22Rv1 (cell line): ENCODE data around the gene PRR33.
"Not testable (repeated sequence)": the region's sequence is repeated elsewhere in the genome, so short reads cannot be mapped to it uniquely, and the experiment has no call there.

Experiments
- H3K27ac ChIP-seq: fragments of 450-650 bp; 2 replicates; pipeline ENCODE4 v1.5.1; 2017
- CTCF ChIP-seq: fragments of 450-650 bp; IDR thresholded peaks from 2 replicates; pipeline ENCODE4 v1.5.1; 2017; ENCODE audit warnings: mild to moderate bottlenecking
- ZFX ChIP-seq: fragments of 450-650 bp; IDR thresholded peaks from 2 replicates; pipeline ENCODE4 v1.6.1; 2017; ENCODE audit warnings: antibody characterized with exemption, borderline replicate concordance

PRR33 gene

DNA sequence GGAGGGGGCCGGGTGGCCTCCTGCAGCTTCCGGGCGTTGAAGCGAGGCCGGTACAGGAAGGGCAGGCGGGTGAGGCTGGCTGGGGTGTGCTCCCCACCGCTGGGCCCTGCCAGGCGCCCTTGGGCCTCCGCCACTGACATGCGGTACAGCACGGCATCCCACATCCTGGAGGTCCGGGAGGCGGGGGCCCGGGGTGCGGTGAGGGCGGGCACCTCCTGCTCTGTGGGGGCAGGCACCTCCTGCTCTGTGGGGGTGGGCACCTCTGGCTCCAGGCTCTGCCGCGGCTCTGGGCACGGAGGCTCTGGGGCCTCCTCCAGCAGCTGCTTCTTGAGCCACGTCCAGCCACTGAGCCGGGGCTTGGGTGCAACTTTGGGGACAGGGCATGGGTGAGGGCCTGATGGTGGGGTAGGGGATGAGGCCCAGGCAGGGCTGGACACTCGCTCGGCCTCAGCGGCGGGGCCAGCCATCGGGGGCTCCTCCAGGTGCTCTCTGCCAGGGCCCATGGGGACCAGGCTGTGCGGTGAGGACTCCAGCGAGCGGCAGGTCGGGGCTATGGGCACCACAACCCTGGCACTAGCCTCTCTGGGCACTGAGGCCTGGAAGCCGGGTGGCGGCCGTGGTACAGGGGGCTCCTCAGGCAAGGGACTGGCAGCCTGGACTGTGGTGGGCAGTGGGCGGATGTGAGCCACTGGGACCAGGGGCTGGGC, 2.3 kb downstream of the PRR33 start:
- H3K27ac ChIP-seq = no peak overlapping the region

GRCh38 chr11:1888811-1889210, 2.9 kb downstream of the PRR33 start:
- no peak overlapping the region for H3K27ac ChIP-seq
- TF ChIP-seq CTCF (no peak), ZFX (no peak)

More for the DNA sequence above, 2.3 kb downstream of the PRR33 start:
- TF ChIP-seq ZFX (no peak), CTCF (no peak)

DNA sequence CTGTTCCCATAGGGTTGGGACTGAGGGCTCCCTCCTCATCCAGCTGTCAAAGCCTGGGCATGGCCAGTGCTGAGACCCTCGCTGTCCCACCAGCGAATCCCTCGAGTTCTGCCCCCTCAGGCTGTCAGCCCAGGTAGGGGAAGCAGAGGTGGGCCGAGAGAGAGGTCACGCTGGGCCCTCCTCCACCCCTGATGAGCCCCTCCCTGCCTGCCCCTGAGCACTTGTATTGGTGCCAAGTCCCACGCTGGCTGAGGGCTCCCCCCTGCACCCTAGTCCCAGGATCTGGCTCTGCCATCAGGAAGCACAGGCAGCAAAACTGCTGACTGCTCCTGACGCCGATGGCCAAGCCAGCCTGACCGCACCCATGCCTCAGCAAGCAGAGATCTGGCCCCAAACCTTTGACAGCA, 3.3 kb downstream of the PRR33 start:
- TF ChIP-seq ZFX = no peak
- TF ChIP-seq CTCF = no peak
- no peak overlapping the region for H3K27ac ChIP-seq

GRCh38 chr11:1887451-1888346, 4.0 kb downstream of the PRR33 start:
- no peak overlapping the region for H3K27ac ChIP-seq
- no peak for TF ChIP-seq CTCF
- TF ChIP-seq ZFX = no peak

DNA sequence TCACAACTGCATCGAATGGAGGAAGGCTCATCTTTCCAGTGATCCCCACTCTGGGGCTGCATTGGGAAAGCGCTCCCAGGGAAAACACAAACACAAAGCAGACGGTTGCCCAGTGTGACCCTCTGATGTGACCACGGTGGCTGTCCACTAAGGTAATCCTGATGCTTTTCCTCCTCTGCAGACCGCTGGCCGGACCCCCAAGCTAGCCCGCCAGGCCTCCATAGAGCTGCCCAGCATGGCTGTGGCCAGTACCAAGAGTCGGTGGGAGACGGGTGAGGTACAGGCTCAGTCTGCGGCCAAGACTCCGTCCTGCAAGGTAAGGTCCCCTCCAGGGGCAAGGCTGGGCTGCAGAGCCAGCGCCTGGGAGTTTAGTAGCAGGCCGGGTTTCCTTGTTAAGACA, 5.1 kb downstream of the PRR33 start:
- not testable (repeated sequence) for H3K27ac ChIP-seq

- no peak for TF ChIP-seq ZFX
- no peak for TF ChIP-seq CTCF
- no peak overlapping the region for H3K27ac ChIP-seq
These were observed 7.4 kb downstream of the PRR33 start for GRCh38 chr11:1884303-1884700.

GRCh38 chr11:1883346-1884302, 8.1 kb downstream of the PRR33 start:
- no peak for TF ChIP-seq ZFX
- no peak for TF ChIP-seq CTCF
- H3K27ac ChIP-seq = no peak overlapping the region
